ENCODE results near the gene NR0B2.
"Not testable (repeated sequence)": the region's sequence is repeated elsewhere in the genome, so short reads cannot be mapped to it uniquely, and the experiment has no call there.

The NR0B2 gene

GRCh38 chr1:26913754-26914619, at the start of gene NR0B2:
Gene NR0B2, minus strand, starts transcription at chr1:26913975. Its CDS starts 35 bp downstream, at chr1:26913940.
- no peak within 1 kb of the TSS for H3K4me3 Mint-ChIP-seq
- no peaks in the 10 kb centered on the region for H3K36me3 Mint-ChIP-seq
- no peaks in the 10 kb centered on the region for H3K4me1 Mint-ChIP-seq
- no peak within 1 kb of the TSS for H3K27ac Mint-ChIP-seq
- no peaks in the 10 kb centered on the region for H3K27me3 Mint-ChIP-seq
- H3K9me3 Mint-ChIP-seq, result no peaks in the 10 kb centered on the region

GRCh38 chr1:26961826-26962225, 48.1 kb upstream of the NR0B2 start:
- H3K27me3 Mint-ChIP-seq, result peaks cover 6% of the 10 kb centered on the region
- no peaks in the 10 kb centered on the region for H3K36me3 Mint-ChIP-seq
- H3K4me3 Mint-ChIP-seq, result no peak overlapping the region
- peaks cover 6% of the 10 kb centered on the region for H3K4me1 Mint-ChIP-seq
- no peak overlapping the region for H3K27ac Mint-ChIP-seq
- H3K9me3 Mint-ChIP-seq, result no peaks in the 10 kb centered on the region

GRCh38 chr1:26960625-26960966, 46.8 kb upstream of the NR0B2 start:
- H3K4me1 Mint-ChIP-seq, result peaks cover 6% of the 10 kb centered on the region
- no peaks in the 10 kb centered on the region for H3K9me3 Mint-ChIP-seq
- no peaks in the 10 kb centered on the region for H3K27me3 Mint-ChIP-seq
- H3K36me3 Mint-ChIP-seq, result no peaks in the 10 kb centered on the region
- H3K4me3 Mint-ChIP-seq, result peak overlapping the region; percentile 82
- no peak overlapping the region for H3K27ac Mint-ChIP-seq

- no peaks in the 10 kb centered on the region for H3K9me3 Mint-ChIP-seq
- H3K36me3 Mint-ChIP-seq, result no peaks in the 10 kb centered on the region
- peak within 1 kb of the TSS; percentile 82 for H3K4me3 Mint-ChIP-seq
- H3K27me3 Mint-ChIP-seq, result no peaks in the 10 kb centered on the region
- H3K4me1 Mint-ChIP-seq, result peaks cover 6% of the 10 kb centered on the region
- H3K27ac Mint-ChIP-seq, result no peak within 1 kb of the TSS
These were observed 46.2 kb upstream of the NR0B2 start, which contains the start of gene KDF1 for GRCh38 chr1:26959722-26960624. Gene KDF1, minus strand, starts transcription at chr1:26960468. Its CDS starts 8,088 bp downstream, at chr1:26952380.

- H3K4me1 Mint-ChIP-seq, result peaks cover 6% of the 10 kb centered on the region
- H3K9me3 Mint-ChIP-seq, result no peaks in the 10 kb centered on the region
- no peaks in the 10 kb centered on the region for H3K27me3 Mint-ChIP-seq
- peak overlapping the region; percentile 47 for H3K4me3 Mint-ChIP-seq
- H3K27ac Mint-ChIP-seq, result no peak overlapping the region
- H3K36me3 Mint-ChIP-seq, result no peaks in the 10 kb centered on the region
These were observed 45.5 kb upstream of the NR0B2 start for GRCh38 chr1:26959270-26959669.

- Mint-ChIP-seq H3K27ac (peak overlapping the region; percentile 65), H3K27me3 (no peaks in the 10 kb centered on the region), H3K9me3 (no peaks in the 10 kb centered on the region), H3K4me1 (peaks cover 6% of the 10 kb centered on the region), H3K4me3 (no peak overlapping the region), H3K36me3 (peaks cover 3% of the 10 kb centered on the region)
These were observed 43.5 kb upstream of the NR0B2 start for GRCh38 chr1:26957306-26957705.

GRCh38 chr1:26956321-26956720, 42.5 kb upstream of the NR0B2 start:
- Mint-ChIP-seq H3K27me3 (no peaks in the 10 kb centered on the region), H3K27ac (no peak overlapping the region), H3K36me3 (peaks cover 5% of the 10 kb centered on the region), H3K4me1 (peaks cover 6% of the 10 kb centered on the region), H3K9me3 (no peaks in the 10 kb centered on the region), H3K4me3 (no peak overlapping the region)

- Mint-ChIP-seq H3K4me1 (no peaks in the 10 kb centered on the region), H3K27ac (no peak overlapping the region), H3K36me3 (peaks cover 8% of the 10 kb centered on the region), H3K4me3 (no peak overlapping the region), H3K9me3 (no peaks in the 10 kb centered on the region), H3K27me3 (no peaks in the 10 kb centered on the region)
These were observed 39.6 kb upstream of the NR0B2 start for GRCh38 chr1:26953374-26953773.

GRCh38 chr1:26951821-26952497, 38.2 kb upstream of the NR0B2 start:
- no peak overlapping the region for H3K27ac Mint-ChIP-seq
- peaks cover 8% of the 10 kb centered on the region for H3K36me3 Mint-ChIP-seq
- no peak overlapping the region for H3K4me3 Mint-ChIP-seq
- H3K4me1 Mint-ChIP-seq, result no peaks in the 10 kb centered on the region
- H3K9me3 Mint-ChIP-seq, result no peaks in the 10 kb centered on the region
- no peaks in the 10 kb centered on the region for H3K27me3 Mint-ChIP-seq

- Mint-ChIP-seq H3K27ac (no peak overlapping the region), H3K4me1 (no peaks in the 10 kb centered on the region), H3K36me3 (peaks cover 8% of the 10 kb centered on the region), H3K27me3 (no peaks in the 10 kb centered on the region), H3K9me3 (no peaks in the 10 kb centered on the region), H3K4me3 (no peak overlapping the region)
These were observed 37.4 kb upstream of the NR0B2 start for GRCh38 chr1:26951216-26951615.

- Mint-ChIP-seq H3K36me3 (peaks cover 8% of the 10 kb centered on the region), H3K4me1 (no peaks in the 10 kb centered on the region), H3K27me3 (no peaks in the 10 kb centered on the region), H3K4me3 (no peak overlapping the region), H3K27ac (no peak overlapping the region), H3K9me3 (no peaks in the 10 kb centered on the region)
These were observed 36.8 kb upstream of the NR0B2 start for GRCh38 chr1:26950602-26951001.

- H3K9me3 Mint-ChIP-seq, result no peaks in the 10 kb centered on the region
- H3K4me1 Mint-ChIP-seq, result no peaks in the 10 kb centered on the region
- no peaks in the 10 kb centered on the region for H3K27me3 Mint-ChIP-seq
- peaks cover 13% of the 10 kb centered on the region for H3K36me3 Mint-ChIP-seq
- no peak overlapping the region for H3K4me3 Mint-ChIP-seq
- no peak overlapping the region for H3K27ac Mint-ChIP-seq
These were observed 36.1 kb upstream of the NR0B2 start for GRCh38 chr1:26949926-26950319.

GRCh38 chr1:26949266-26949925, 35.6 kb upstream of the NR0B2 start:
- Mint-ChIP-seq H3K36me3 (peaks cover 13% of the 10 kb centered on the region), H3K27ac (no peak overlapping the region), H3K4me3 (no peak overlapping the region), H3K4me1 (no peaks in the 10 kb centered on the region), H3K27me3 (no peaks in the 10 kb centered on the region), H3K9me3 (no peaks in the 10 kb centered on the region)

- peaks cover 11% of the 10 kb centered on the region for H3K36me3 Mint-ChIP-seq
- H3K27me3 Mint-ChIP-seq, H3K4me1 Mint-ChIP-seq, H3K9me3 Mint-ChIP-seq, H3K27ac Mint-ChIP-seq, H3K4me3 Mint-ChIP-seq: not testable (repeated sequence)
These were observed 34.9 kb upstream of the NR0B2 start for GRCh38 chr1:26948725-26949057.

GRCh38 chr1:26946270-26946669, 32.5 kb upstream of the NR0B2 start:
- H3K27ac Mint-ChIP-seq, result no peak overlapping the region
- no peak overlapping the region for H3K4me3 Mint-ChIP-seq
- H3K27me3 Mint-ChIP-seq, result no peaks in the 10 kb centered on the region
- peaks cover 11% of the 10 kb centered on the region for H3K36me3 Mint-ChIP-seq
- H3K4me1 Mint-ChIP-seq, result no peaks in the 10 kb centered on the region
- H3K9me3 Mint-ChIP-seq, result no peaks in the 10 kb centered on the region

Data from activated naive CD4-positive, alpha-beta T cell treated with anti-CD3 and anti-CD28 coated beads, Interleukin-2, amount 50 U/mL, for 24 hours (primary cell).